Measurements from ENCODE around the gene TRERF1. TPM values are rescaled to one million over a fixed set of nuclear protein-coding genes. Genes with fewer than 3 reads are reported as not detected.
A peak's percentile ranks its signal among the peaks of the same experiment; 100 is the strongest.

Gene TRERF1
- total and polyA plus RNA-seq, 2 of the 8 experiments (the other 6 are each of a cell fraction or from before 2014, with no cell fraction given), result 10.8 to 21.5 TPM

GRCh38 chr6:42257614-42258013 lies 194.1 kb downstream of the TRERF1 start (continued):
- 0 out of 2 replicates have a peak, but pooled peaks have one; percentile 7 for TF ChIP-seq EGR1 (IDR thresholded peaks at IDR 0.05; ENCODE audit: borderline replicate concordance, low read depth, low read length)
- TF ChIP-seq SIRT6 (IDR thresholded peaks at IDR 0.05; ENCODE audit: low read length), result no peak
- no peak for TF ChIP-seq SIX5 (IDR thresholded peaks at IDR 0.05; ENCODE audit: low read depth, low read length)
- 0 out of 2 replicates have a peak, but pooled peaks have one; percentile 71 for TF ChIP-seq SP4 (IDR thresholded peaks at IDR 0.05; ENCODE audit: low read length)
- TF ChIP-seq SAP30 (IDR thresholded peaks at IDR 0.05; ENCODE audit: insufficient read depth, insufficient replicate concordance, low read length), result no peak
- TF ChIP-seq CHD7 (IDR thresholded peaks at IDR 0.05; ENCODE audit: insufficient replicate concordance, low read length), result peak; percentile 66
- peak in 1 of 2 experiments; percentile 44; a peak in 1 of 3 replicates for TF ChIP-seq POLR2A (IDR thresholded peaks at IDR 0.05; ENCODE audit: control extremely low read depth in 1 of 2, low read depth in 2 of 2, low read length in 2 of 2)
- 0 out of 2 replicates have a peak, but pooled peaks have one; percentile 25 for TF ChIP-seq TAF1 (IDR thresholded peaks at IDR 0.05; ENCODE audit: low read depth, low read length)
- peak; percentile 44; the same call in 1 of the 2 replicates for TF ChIP-seq YY1 (IDR thresholded peaks at IDR 0.05; ENCODE audit: low read depth, low read length)
- TF ChIP-seq CREB1 (IDR thresholded peaks at IDR 0.05), result peak; percentile 49; the same call in 1 of the 2 replicates
- TF ChIP-seq SP1 (IDR thresholded peaks at IDR 0.05; ENCODE audit: low read depth, low read length), result peak; percentile 32; the same call in 1 of the 2 replicates
- TF ChIP-seq KDM4A (IDR thresholded peaks at IDR 0.05; ENCODE audit: low read depth, low read length, severe bottlenecking), result no peak
- TF ChIP-seq NANOG (IDR thresholded peaks at IDR 0.05; ENCODE audit: insufficient read depth, low read depth, low read length, poor library complexity, severe bottlenecking), result peak; percentile 71

All from H1 (cell line).